OCI-LY1 (cell line): ENCODE results near the gene COG8.

Experiments
- H2AFZ ChIP-seq: fragments of 200-600 bp; sonication (generic), shearing (Covaris generic); 2 replicates; pipeline ENCODE4 v1.6.0; 2014; ENCODE audit warnings: antibody characterized with exemption, mild to moderate bottlenecking, low read length
- H3F3A ChIP-seq: fragments of 200-600 bp; sonication (generic), shearing (Covaris generic); 2 replicates; pipeline ENCODE4 v1.6.0; 2014; ENCODE audit warnings: mild to moderate bottlenecking, antibody characterized with exemption, low read length, moderate library complexity; ENCODE audit not compliant: insufficient read depth
- H3K27ac ChIP-seq: fragments of 200-600 bp; sonication (generic); 2 replicates; pipeline ENCODE4 v1.5.1; 2014; ENCODE audit warnings: low read length, mixed run types, mild to moderate bottlenecking, low read depth; ENCODE audit not compliant: poor library complexity, severe bottlenecking
- H3K27me3 ChIP-seq: fragments of 200-600 bp; sonication (generic); 2 replicates; pipeline ENCODE4 v1.6.0; 2014; ENCODE audit warnings: antibody characterized with exemption, mild to moderate bottlenecking, low read length, moderate library complexity; ENCODE audit not compliant: insufficient read depth
- H3K36me3 ChIP-seq: fragments of 200-600 bp; sonication (generic); 2 replicates; pipeline ENCODE4 v1.6.1; 2014; ENCODE audit warnings: mild to moderate bottlenecking, antibody characterized with exemption, low read length, moderate library complexity, mixed read lengths; ENCODE audit not compliant: insufficient read depth
- H3K4me1 ChIP-seq: fragments of 200-600 bp; sonication (generic); 2 replicates; pipeline ENCODE4 v1.5.1; 2014; ENCODE audit warnings: mild to moderate bottlenecking, low read length, moderate library complexity; ENCODE audit not compliant: insufficient read depth, severe bottlenecking
- H3K4me2 ChIP-seq: fragments of 200-600 bp; sonication (generic), shearing (Covaris generic); 2 replicates; pipeline ENCODE4 v1.6.1; 2014; ENCODE audit warnings: low read length
- H3K4me3 ChIP-seq: fragments of 200-600 bp; sonication (generic); 2 replicates; pipeline ENCODE4 v1.5.1; 2014; ENCODE audit warnings: low read length, low read depth, mild to moderate bottlenecking, mixed read lengths; ENCODE audit not compliant: poor library complexity, severe bottlenecking
- H3K79me2 ChIP-seq: fragments of 200-600 bp; shearing (Covaris generic); 2 replicates; pipeline ENCODE4 v1.6.1; 2016; ENCODE audit warnings: mixed run types, low read length, mixed read lengths; ENCODE audit not compliant: insufficient read depth
- H3K9ac ChIP-seq: fragments of 200-600 bp; sonication (generic), shearing (Covaris generic); 2 replicates; pipeline ENCODE4 v1.6.1; 2014; ENCODE audit warnings: mild to moderate bottlenecking, low read length, mixed read lengths
- H3K9me2 ChIP-seq: fragments of 200-600 bp; sonication (generic), shearing (Covaris generic); 2 replicates; pipeline ENCODE4 v1.6.1; 2014; ENCODE audit warnings: low read depth, mild to moderate bottlenecking, low read length, mixed read lengths
- H3K9me3 ChIP-seq: fragments of 200-600 bp; shearing (Covaris generic); 2 replicates; pipeline ENCODE4 v1.6.1; 2014; ENCODE audit warnings: low read length, mixed read lengths
- H4K20me1 ChIP-seq: fragments of 200-600 bp; sonication (generic), shearing (Covaris generic); 2 replicates; pipeline ENCODE4 v1.6.0; 2016; ENCODE audit warnings: mild to moderate bottlenecking, low read length; ENCODE audit not compliant: insufficient read depth
- CTCF ChIP-seq: fragments of 200-600 bp; sonication (generic), shearing (Covaris generic); IDR thresholded peaks from 2 replicates; pipeline ENCODE4 v1.5.1; 2017; ENCODE audit warnings: mild to moderate bottlenecking, antibody characterized with exemption, low read length, moderate library complexity, mixed read lengths
- EZH2 ChIP-seq: fragments of 200-600 bp; sonication (generic), shearing (Covaris generic); IDR thresholded peaks from 2 replicates; pipeline ENCODE4 v1.8.0; 2017; ENCODE audit warnings: borderline replicate concordance, mixed run types, mild to moderate bottlenecking, antibody characterized with exemption, low read length, moderate library complexity, mixed read lengths

The COG8 gene, protein sequence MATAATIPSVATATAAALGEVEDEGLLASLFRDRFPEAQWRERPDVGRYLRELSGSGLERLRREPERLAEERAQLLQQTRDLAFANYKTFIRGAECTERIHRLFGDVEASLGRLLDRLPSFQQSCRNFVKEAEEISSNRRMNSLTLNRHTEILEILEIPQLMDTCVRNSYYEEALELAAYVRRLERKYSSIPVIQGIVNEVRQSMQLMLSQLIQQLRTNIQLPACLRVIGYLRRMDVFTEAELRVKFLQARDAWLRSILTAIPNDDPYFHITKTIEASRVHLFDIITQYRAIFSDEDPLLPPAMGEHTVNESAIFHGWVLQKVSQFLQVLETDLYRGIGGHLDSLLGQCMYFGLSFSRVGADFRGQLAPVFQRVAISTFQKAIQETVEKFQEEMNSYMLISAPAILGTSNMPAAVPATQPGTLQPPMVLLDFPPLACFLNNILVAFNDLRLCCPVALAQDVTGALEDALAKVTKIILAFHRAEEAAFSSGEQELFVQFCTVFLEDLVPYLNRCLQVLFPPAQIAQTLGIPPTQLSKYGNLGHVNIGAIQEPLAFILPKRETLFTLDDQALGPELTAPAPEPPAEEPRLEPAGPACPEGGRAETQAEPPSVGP

GRCh38 chr16:69339289-69340094 lies at the start of gene COG8, which contains the start of gene NIP7:
Gene COG8, minus strand, starts transcription at chr16:69339564. Its CDS starts 12 bp downstream, at chr16:69339552.
Gene NIP7, plus strand, starts transcription at chr16:69339772. Its CDS starts 58 bp downstream, at chr16:69339830.
- peak; percentile 66 for TF ChIP-seq CTCF
- TF ChIP-seq EZH2, result no peak
- no peaks in the 10 kb centered on the region for H4K20me1 ChIP-seq
- H3K79me2 ChIP-seq, result peaks cover 28% of the 10 kb centered on the region
- no peaks in the 10 kb centered on the region for H3K9me3 ChIP-seq
- H3K9me2 ChIP-seq, result no peaks in the 10 kb centered on the region
- peaks cover 26% of the 10 kb centered on the region for H3K4me1 ChIP-seq
- H3F3A ChIP-seq, result no peaks in the 10 kb centered on the region
- peak within 1 kb of the TSS; percentile 95 for H3K4me2 ChIP-seq
- H3K36me3 ChIP-seq, result peaks cover 55% of the 10 kb centered on the region
- H2AFZ ChIP-seq, result no peak within 1 kb of the TSS
- peak within 1 kb of the TSS; percentile 98 for H3K9ac ChIP-seq
- peak within 1 kb of the TSS; percentile 95 for H3K4me3 ChIP-seq
- no peaks in the 10 kb centered on the region for H3K27me3 ChIP-seq
- peak within 1 kb of the TSS; percentile 52 for H3K27ac ChIP-seq

- no peak overlapping the region; the same call in 1 of the 2 replicates for H3K9ac ChIP-seq
- H3K4me1 ChIP-seq, result peaks cover 16% of the 10 kb centered on the region
- H3K4me3 ChIP-seq, result peak overlapping the region; percentile 68
- H2AFZ ChIP-seq, result 0 out of 2 replicates have a peak overlapping the region, but pooled peaks have one; percentile 85
- no peaks in the 10 kb centered on the region for H3F3A ChIP-seq
- H3K36me3 ChIP-seq, result peaks cover 29% of the 10 kb centered on the region
- peak overlapping the region; percentile 46; the same call in 1 of the 2 replicates for H3K4me2 ChIP-seq
- no peaks in the 10 kb centered on the region for H3K27me3 ChIP-seq
- H3K27ac ChIP-seq, result no peak overlapping the region
- no peaks in the 10 kb centered on the region for H3K9me2 ChIP-seq
- no peaks in the 10 kb centered on the region for H3K9me3 ChIP-seq
- H3K79me2 ChIP-seq, result peaks cover 28% of the 10 kb centered on the region
- H4K20me1 ChIP-seq, result no peaks in the 10 kb centered on the region
- TF ChIP-seq EZH2, result no peak
- no peak for TF ChIP-seq CTCF
These were observed 47.2 kb upstream of the COG8 start for GRCh38 chr16:69386596-69386995.

DNA sequence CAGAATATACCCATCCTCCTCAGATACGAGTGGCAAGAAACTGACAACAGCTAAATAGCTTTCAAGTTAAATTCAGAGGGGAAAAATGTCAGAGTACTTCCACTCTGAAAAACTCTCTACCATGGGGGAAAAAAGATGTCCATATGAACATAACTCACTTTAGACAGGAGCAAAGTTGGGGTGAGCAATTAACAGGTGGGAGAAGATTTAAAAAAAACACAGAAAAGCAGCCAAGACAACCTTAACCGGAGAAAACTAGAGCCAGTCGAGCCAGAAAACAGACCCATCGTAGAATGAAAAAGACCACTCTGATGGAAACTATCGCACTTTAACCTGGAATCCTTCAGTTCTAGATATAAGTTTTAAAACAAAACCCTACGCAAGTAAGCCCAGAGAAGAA lies 45.6 kb upstream of the COG8 start:
- H4K20me1 ChIP-seq, result no peaks in the 10 kb centered on the region
- no peak overlapping the region for H2AFZ ChIP-seq
- H3K9me3 ChIP-seq, result no peaks in the 10 kb centered on the region
- no peaks in the 10 kb centered on the region for H3F3A ChIP-seq
- peaks cover 28% of the 10 kb centered on the region for H3K79me2 ChIP-seq
- peaks cover 16% of the 10 kb centered on the region for H3K4me1 ChIP-seq
- H3K9me2 ChIP-seq, result no peaks in the 10 kb centered on the region
- peaks cover 45% of the 10 kb centered on the region for H3K36me3 ChIP-seq
- TF ChIP-seq CTCF (no peak), EZH2 (no peak)
- peak overlapping the region; percentile 68 for H3K4me3 ChIP-seq
- no peaks in the 10 kb centered on the region for H3K27me3 ChIP-seq
- H3K9ac ChIP-seq, result peak overlapping the region; percentile 83
- peak overlapping the region; percentile 78 for H3K27ac ChIP-seq
- H3K4me2 ChIP-seq, result peak overlapping the region; percentile 95
